ENCODE results near the gene ARHGAP6. TPM values are rescaled to one million over a fixed set of nuclear protein-coding genes. Genes with fewer than 3 reads are reported as not detected.

ARHGAP6 gene
- total RNA-seq, 1 donor from 2014 or later, result 2.0 TPM

Small RNA genes lying within 50 kb of the gene (small RNA-seq; reads per million reads assigned to genes)
- gene MIR548AX (ENCODE audit: low replicate concordance), result not detected
- not detected for gene RF00019 (ENCODE audit: low replicate concordance)
- not detected for gene RF02271 (ENCODE audit: low replicate concordance)

Other genes starting within 250 kb of the ARHGAP6 start
- 21.4 TPM for gene MSL3, start 92.3 kb upstream of the ARHGAP6 start, total RNA-seq

All from temporal lobe (tissue), 2 donors.